Nephron progenitor cell (in vitro differentiated cells): ENCODE results near the gene TBC1D14.
"Not testable (repeated sequence)": the region's sequence is repeated elsewhere in the genome, so short reads cannot be mapped to it uniquely, and the experiment has no call there.

Source experiments
- DNase-seq: peaks from one replicate; pipeline ENCODE4 v3.0.0; 2021
- H3K27ac Mint-ChIP-seq: 2 replicates; pipeline ENCODE4 v1.8.0; 2021; ENCODE audit warnings: mild to moderate bottlenecking, moderate library complexity, mixed read lengths
- H3K27me3 Mint-ChIP-seq: 2 replicates; pipeline ENCODE4 v1.8.0; 2021; ENCODE audit warnings: mild to moderate bottlenecking, low read depth, mixed read lengths; ENCODE audit not compliant: poor library complexity
- H3K36me3 Mint-ChIP-seq: 2 replicates; pipeline ENCODE4 v1.8.0; 2021; ENCODE audit warnings: low read depth, mixed read lengths
- H3K4me1 Mint-ChIP-seq: 2 replicates; pipeline ENCODE4 v1.8.0; 2021; ENCODE audit warnings: mixed read lengths
- H3K4me3 Mint-ChIP-seq: 2 replicates; pipeline ENCODE4 v1.8.0; 2021; ENCODE audit warnings: mild to moderate bottlenecking, moderate library complexity, mixed read lengths
- H3K9me3 Mint-ChIP-seq: 2 replicates; pipeline ENCODE4 v1.8.0; 2021; ENCODE audit warnings: mild to moderate bottlenecking, moderate library complexity, mixed read lengths
- TF ChIP-seq, protein P1 (sequence below): fragments of 200-600 bp; sonication (generic); IDR thresholded peaks from 2 replicates; pipeline ENCODE4 v1.5.0; 2021; ENCODE audit warnings: antibody characterized with exemption

The TBC1D14 gene

DNA sequence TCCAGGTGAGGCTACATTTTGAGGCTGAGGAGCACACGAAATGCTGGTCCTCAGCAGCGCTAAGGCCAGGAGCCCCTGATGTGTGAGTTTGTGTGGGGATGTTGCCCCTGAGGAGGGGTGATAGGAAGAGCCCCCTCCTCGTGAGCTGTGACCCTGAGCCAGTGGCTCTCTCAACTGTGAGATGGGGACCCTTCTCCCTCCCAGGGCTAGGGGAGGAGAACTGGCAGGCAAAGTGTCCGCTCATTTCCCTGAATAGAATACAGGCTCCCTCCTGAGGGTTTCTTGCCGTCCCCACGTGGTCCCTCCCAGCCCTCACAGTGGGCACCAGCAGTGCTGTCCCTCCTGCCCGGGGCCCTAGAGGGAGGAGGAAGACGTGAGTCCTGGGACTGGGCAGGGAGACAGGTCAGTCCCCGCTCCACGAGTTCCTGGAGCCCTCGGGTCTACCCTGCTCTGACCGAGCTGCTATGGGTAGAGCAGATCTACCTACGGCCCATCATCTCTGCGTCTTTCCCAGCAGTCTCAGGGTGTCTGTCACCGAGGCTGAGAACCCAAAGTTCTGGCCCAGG is 21.0 kb upstream of the TBC1D14 start:
- H3K27me3 Mint-ChIP-seq, result peaks cover 5% of the 10 kb centered on the region
- DNase-seq, result no peak
- peaks cover 62% of the 10 kb centered on the region for H3K4me1 Mint-ChIP-seq
- no peak overlapping the region for H3K4me3 Mint-ChIP-seq
- H3K27ac Mint-ChIP-seq, result no peak overlapping the region
- peaks cover 20% of the 10 kb centered on the region for H3K36me3 Mint-ChIP-seq
- H3K9me3 Mint-ChIP-seq, result peaks cover 26% of the 10 kb centered on the region
- TF ChIP-seq, protein P1, sequence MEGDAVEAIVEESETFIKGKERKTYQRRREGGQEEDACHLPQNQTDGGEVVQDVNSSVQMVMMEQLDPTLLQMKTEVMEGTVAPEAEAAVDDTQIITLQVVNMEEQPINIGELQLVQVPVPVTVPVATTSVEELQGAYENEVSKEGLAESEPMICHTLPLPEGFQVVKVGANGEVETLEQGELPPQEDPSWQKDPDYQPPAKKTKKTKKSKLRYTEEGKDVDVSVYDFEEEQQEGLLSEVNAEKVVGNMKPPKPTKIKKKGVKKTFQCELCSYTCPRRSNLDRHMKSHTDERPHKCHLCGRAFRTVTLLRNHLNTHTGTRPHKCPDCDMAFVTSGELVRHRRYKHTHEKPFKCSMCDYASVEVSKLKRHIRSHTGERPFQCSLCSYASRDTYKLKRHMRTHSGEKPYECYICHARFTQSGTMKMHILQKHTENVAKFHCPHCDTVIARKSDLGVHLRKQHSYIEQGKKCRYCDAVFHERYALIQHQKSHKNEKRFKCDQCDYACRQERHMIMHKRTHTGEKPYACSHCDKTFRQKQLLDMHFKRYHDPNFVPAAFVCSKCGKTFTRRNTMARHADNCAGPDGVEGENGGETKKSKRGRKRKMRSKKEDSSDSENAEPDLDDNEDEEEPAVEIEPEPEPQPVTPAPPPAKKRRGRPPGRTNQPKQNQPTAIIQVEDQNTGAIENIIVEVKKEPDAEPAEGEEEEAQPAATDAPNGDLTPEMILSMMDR, result no peak

- Mint-ChIP-seq H3K27ac (no peak overlapping the region), H3K4me3 (no peak overlapping the region), H3K27me3 (peaks cover 5% of the 10 kb centered on the region), H3K4me1 (peaks cover 66% of the 10 kb centered on the region), H3K36me3 (peaks cover 20% of the 10 kb centered on the region), H3K9me3 (peaks cover 26% of the 10 kb centered on the region)
- no peak for DNase-seq
- TF ChIP-seq, protein P1, result no peak
Observed at GRCh38 chr4:6889101-6889735, 20.4 kb upstream of the TBC1D14 start.

DNA sequence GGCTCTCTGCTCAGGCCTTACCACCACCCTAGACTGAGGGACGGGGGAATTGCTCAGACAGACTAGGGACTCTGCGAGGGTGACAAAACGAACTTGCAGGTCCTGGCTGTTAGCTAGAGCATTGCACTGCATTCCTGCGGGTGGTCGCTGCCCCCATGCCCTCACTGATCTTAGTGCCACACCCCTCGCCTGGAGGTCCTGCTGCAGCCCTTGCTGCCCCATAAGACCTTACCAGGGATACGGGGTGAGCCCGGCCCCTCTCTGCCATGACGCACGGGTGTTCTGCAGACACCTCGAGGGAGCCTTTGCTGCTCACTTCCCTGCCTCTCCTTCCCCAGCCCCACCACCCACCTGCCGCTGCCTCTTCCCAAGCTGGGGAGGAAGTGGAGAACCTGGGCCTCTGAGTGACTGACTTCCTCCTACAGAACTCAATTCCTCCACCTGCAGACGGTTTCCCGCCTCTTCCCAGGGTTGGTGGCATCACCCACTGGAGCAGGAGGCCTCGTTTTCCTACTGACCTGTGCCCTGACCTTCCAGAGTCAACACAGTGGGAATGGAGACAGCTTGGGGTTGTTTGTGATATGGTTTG is 19.8 kb upstream of the TBC1D14 start:
- no peak overlapping the region for H3K27ac Mint-ChIP-seq
- no peak overlapping the region for H3K4me3 Mint-ChIP-seq
- DNase-seq, result no peak
- peaks cover 26% of the 10 kb centered on the region for H3K9me3 Mint-ChIP-seq
- H3K27me3 Mint-ChIP-seq, result peaks cover 2% of the 10 kb centered on the region
- TF ChIP-seq, protein P1, result no peak
- H3K4me1 Mint-ChIP-seq, result peaks cover 61% of the 10 kb centered on the region
- H3K36me3 Mint-ChIP-seq, result peaks cover 20% of the 10 kb centered on the region

GRCh38 chr4:6890358-6890757 is 19.3 kb upstream of the TBC1D14 start:
- no peak for DNase-seq
- Mint-ChIP-seq H3K4me1 (peaks cover 57% of the 10 kb centered on the region), H3K27me3 (peaks cover 5% of the 10 kb centered on the region), H3K36me3 (peaks cover 17% of the 10 kb centered on the region), H3K27ac (no peak overlapping the region), H3K9me3 (peaks cover 26% of the 10 kb centered on the region), H3K4me3 (no peak overlapping the region)
- TF ChIP-seq, protein P1, result no peak

- not testable (repeated sequence) for H3K27ac Mint-ChIP-seq, H3K27me3 Mint-ChIP-seq, DNase-seq, H3K4me3 Mint-ChIP-seq
- peaks cover 15% of the 10 kb centered on the region for H3K36me3 Mint-ChIP-seq
- H3K9me3 Mint-ChIP-seq, result peaks cover 30% of the 10 kb centered on the region
- H3K4me1 Mint-ChIP-seq, result peaks cover 54% of the 10 kb centered on the region
Observed at GRCh38 chr4:6890971-6891370, 18.7 kb upstream of the TBC1D14 start.

- Mint-ChIP-seq H3K27ac (no peak overlapping the region), H3K4me3 (no peak overlapping the region)
Observed at GRCh38 chr4:6891436-6892170, 18.0 kb upstream of the TBC1D14 start.

More at GRCh38 chr4:6891436-6892170, 18.0 kb upstream of the TBC1D14 start:
- Mint-ChIP-seq H3K9me3 (peaks cover 36% of the 10 kb centered on the region), H3K36me3 (peaks cover 15% of the 10 kb centered on the region), H3K27me3 (peaks cover 12% of the 10 kb centered on the region), H3K4me1 (peaks cover 50% of the 10 kb centered on the region)
- TF ChIP-seq, protein P1, result no peak
- no peak for DNase-seq
